22Rv1 (cell line): ENCODE measurements around the gene BMPER.

Experiments used
- H3K27ac ChIP-seq: fragments of 450-650 bp; 2 replicates; pipeline ENCODE4 v1.5.1; 2017
- ZFX ChIP-seq: fragments of 450-650 bp; IDR thresholded peaks from 2 replicates; pipeline ENCODE4 v1.6.1; 2017; ENCODE audit warnings: antibody characterized with exemption, borderline replicate concordance
- TF ChIP-seq, protein P1 (sequence below): fragments of 450-650 bp; IDR thresholded peaks from 2 replicates; pipeline ENCODE4 v1.5.1; 2017; ENCODE audit warnings: mild to moderate bottlenecking

The BMPER gene

GRCh38 chr7:34175837-34176236 lies 270.5 kb downstream of the BMPER start:
- no peak overlapping the region for H3K27ac ChIP-seq
- TF ChIP-seq, protein P1, sequence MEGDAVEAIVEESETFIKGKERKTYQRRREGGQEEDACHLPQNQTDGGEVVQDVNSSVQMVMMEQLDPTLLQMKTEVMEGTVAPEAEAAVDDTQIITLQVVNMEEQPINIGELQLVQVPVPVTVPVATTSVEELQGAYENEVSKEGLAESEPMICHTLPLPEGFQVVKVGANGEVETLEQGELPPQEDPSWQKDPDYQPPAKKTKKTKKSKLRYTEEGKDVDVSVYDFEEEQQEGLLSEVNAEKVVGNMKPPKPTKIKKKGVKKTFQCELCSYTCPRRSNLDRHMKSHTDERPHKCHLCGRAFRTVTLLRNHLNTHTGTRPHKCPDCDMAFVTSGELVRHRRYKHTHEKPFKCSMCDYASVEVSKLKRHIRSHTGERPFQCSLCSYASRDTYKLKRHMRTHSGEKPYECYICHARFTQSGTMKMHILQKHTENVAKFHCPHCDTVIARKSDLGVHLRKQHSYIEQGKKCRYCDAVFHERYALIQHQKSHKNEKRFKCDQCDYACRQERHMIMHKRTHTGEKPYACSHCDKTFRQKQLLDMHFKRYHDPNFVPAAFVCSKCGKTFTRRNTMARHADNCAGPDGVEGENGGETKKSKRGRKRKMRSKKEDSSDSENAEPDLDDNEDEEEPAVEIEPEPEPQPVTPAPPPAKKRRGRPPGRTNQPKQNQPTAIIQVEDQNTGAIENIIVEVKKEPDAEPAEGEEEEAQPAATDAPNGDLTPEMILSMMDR, result no peak
- TF ChIP-seq ZFX, result no peak

- TF ChIP-seq ZFX, result no peak
- TF ChIP-seq, protein P1, result no peak
- no peak overlapping the region for H3K27ac ChIP-seq
Observed at GRCh38 chr7:34177476-34177875, 272.1 kb downstream of the BMPER start.

- no peak for TF ChIP-seq ZFX
- TF ChIP-seq, protein P1, result no peak
- H3K27ac ChIP-seq, result no peak overlapping the region
Observed at GRCh38 chr7:34181271-34181958, 276.1 kb downstream of the BMPER start.

DNA sequence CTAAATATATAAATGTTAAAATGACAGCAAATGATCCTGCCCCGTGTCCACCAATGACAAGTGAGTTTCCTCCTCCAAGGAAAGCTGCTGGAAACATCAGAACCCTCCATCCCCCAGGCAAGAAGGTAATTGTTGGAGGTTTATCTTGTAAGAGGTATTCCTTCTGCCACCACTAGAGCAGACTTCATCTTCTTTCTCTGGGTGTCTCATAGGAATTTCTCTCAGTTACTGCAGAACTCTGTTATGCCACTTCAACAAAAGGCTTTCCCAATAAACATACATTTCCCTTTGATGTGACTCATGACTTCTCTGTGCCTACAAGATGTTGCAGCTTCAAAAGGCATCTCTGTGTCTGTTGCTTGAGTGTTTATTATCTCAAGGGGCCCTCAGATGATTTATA lies 279.1 kb downstream of the BMPER start:
- TF ChIP-seq, protein P1, result no peak
- TF ChIP-seq ZFX, result no peak
- no peak overlapping the region for H3K27ac ChIP-seq

DNA sequence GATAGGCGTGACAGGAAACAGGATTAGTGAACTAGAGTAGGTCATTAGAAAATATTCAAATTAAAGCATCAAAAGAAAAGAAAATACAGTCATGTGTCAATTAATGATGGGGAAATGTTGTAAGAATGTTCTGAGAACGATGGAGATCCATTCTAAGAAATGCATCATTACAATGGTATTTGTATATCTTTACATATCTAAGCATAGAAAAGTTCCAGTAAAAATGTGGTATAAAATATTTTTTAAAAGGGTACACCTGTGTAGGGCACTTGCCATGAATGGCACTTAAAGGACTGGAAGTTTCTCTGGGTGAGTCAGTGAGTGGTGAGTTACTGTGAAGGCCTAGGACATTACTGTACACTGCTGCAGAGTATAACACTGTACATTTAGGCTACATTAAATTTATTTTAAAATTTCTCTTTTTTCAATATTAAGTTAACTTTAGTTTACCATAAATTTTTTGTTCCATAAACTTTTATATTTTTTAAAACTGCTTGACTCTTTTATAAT lies 282.5 kb downstream of the BMPER start:
- no peak for TF ChIP-seq ZFX
- TF ChIP-seq, protein P1, result no peak

DNA sequence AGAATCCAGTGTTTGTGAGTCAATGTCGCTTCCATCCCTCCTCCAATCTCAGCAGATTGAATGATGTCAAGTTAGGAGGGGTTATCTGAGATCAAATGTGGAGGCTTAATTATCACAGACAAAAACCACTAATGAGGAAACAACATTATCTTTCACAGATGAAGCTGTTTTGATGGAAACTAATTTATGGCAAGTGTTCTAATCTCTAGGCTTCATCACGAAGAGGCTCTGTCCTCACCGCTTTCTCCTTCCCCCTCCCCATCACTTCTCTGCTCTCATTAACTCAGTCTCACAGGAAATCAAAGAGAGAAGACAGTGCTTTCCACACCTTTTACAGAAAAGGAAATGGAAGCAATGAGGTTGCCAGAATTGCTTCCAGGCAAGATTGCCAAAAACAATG lies 283.7 kb downstream of the BMPER start:
- TF ChIP-seq, protein P1, result no peak
- no peak for TF ChIP-seq ZFX

More for the DNA sequence above, 282.5 kb downstream of the BMPER start:
- H3K27ac ChIP-seq, result no peak overlapping the region

GRCh38 chr7:34190299-34190698 lies 285.0 kb downstream of the BMPER start:
- TF ChIP-seq, protein P1, result no peak
- TF ChIP-seq ZFX, result no peak

More for the DNA sequence above, 283.7 kb downstream of the BMPER start:
- H3K27ac ChIP-seq, result no peak overlapping the region

More at GRCh38 chr7:34190299-34190698, 285.0 kb downstream of the BMPER start:
- no peak overlapping the region for H3K27ac ChIP-seq
